NB4 (cell line): ENCODE results near the gene ATXN1.

ENCODE experiments used
- DNase-seq: peaks from one replicate; pipeline ENCODE4 v3.0.0; 2010; ENCODE audit warnings: low read depth
- H3K4me3 ChIP-seq: one replicate; pipeline ENCODE4 v1.5.1; 2011; ENCODE audit warnings: mild to moderate bottlenecking, low read depth, low read length, moderate library complexity
- CTCF ChIP-seq: IDR thresholded peaks from one replicate; pipeline ENCODE4 v1.5.1; 2012; ENCODE audit warnings: low read depth, low read length
- MAX ChIP-seq: IDR thresholded peaks from 2 replicates; pipeline ENCODE4 v1.6.1; 2011; ENCODE audit warnings: low read depth, low read length
- MYC ChIP-seq: IDR thresholded peaks from 2 replicates; pipeline ENCODE4 v1.6.1; 2011; ENCODE audit warnings: low read depth, low read length
- POLR2A ChIP-seq: IDR thresholded peaks from 2 replicates; pipeline ENCODE4 v1.6.1; 2011; ENCODE audit warnings: mild to moderate bottlenecking; ENCODE audit not compliant: insufficient read length; ENCODE audit errors: extremely low read depth

ATXN1 gene

DNA sequence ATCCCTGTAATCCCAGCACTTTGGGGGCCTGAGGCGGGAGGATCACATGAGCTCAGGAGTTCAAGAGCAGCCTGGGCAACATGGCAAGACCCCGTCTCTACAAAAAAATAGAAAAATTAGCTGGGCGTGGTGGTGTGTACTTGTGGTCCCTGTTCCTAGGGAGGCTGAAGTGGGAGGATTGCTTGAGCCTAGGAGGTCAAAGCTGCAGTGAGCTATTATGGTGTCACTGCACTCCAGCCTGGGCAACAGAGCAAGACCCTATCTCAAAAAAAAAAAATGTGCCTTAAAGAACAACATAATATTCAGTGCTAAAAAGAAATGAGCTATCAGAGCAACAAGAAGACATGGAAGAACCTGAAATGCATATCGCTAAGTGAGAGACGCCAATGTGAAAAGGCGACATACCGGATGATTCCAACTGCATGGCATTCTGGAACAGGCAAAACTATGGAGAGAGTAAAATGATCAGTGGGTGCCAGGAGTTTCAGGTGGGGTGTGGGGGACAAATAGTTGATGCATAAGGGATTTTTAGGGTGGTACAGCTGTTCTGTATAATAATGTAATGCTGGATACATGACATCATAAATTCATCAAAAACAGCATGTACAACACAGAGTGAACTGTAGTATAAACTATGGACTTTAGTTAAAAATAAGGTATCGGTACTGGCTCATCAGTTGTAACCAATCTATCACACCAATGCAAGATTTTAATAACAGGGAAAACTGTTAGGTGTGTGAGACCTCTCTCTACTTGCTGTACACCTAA is 442.1 kb downstream of the ATXN1 start:
- no peak for TF ChIP-seq CTCF
- no peak for TF ChIP-seq MAX
- no peak for TF ChIP-seq POLR2A
- TF ChIP-seq MYC: no peak
- H3K4me3 ChIP-seq: no peak overlapping the region
- DNase-seq: no peak

DNA sequence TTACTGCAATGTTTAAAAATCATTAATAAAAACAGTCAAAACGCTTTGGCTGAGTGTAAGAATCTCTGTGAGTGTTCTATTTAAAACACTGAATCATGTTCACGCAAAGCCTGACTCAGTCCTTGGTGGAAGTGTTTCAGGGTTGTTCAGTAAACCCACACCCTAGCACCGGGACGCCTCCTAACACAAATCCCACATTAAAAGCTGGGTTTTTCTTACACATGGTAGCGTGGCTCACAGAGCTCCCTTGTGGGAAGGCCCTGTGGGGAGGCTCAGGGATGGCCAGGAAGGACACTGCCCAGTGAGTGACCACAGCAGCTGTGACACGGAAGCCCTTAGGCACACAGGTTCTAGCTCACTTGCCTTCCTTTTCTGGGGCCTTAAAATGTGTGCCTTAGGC is 442.7 kb downstream of the ATXN1 start:
- no peak overlapping the region for H3K4me3 ChIP-seq
- TF ChIP-seq MYC (no peak), POLR2A (no peak), MAX (no peak), CTCF (no peak)
- no peak for DNase-seq

- DNase-seq: peak; percentile 63
- H3K4me3 ChIP-seq: no peak overlapping the region
- TF ChIP-seq MAX (no peak), CTCF (peak; percentile 86), MYC (no peak), POLR2A (no peak)
These were observed 444.5 kb downstream of the ATXN1 start for GRCh38 chr6:16316741-16317251.

DNA sequence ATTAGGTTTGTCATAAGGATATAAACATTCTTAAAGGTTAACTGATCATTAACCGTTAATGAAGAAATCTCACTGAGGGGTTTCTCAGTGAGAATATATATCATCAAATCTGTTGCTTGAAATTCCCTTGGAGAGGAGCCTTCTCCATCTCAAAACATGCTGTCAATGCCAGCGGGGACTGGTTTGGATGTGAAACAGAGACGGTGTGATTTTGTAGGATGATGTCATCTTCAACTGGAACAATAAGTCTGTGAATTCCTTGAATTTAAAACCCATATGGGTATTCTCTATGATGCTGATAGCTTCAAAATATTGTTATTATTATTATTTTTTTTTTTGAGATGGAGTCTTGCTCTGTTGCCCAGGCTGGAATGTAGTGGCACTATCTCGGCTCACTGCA is 447.0 kb downstream of the ATXN1 start:
- no peak overlapping the region for H3K4me3 ChIP-seq
- DNase-seq: no peak
- TF ChIP-seq MYC (no peak), POLR2A (no peak), MAX (no peak), CTCF (no peak)

GRCh38 chr6:16313732-16314131 is 447.5 kb downstream of the ATXN1 start:
- DNase-seq: no peak
- H3K4me3 ChIP-seq: no peak overlapping the region
- TF ChIP-seq POLR2A: no peak
- TF ChIP-seq MAX: no peak
- no peak for TF ChIP-seq MYC

DNA sequence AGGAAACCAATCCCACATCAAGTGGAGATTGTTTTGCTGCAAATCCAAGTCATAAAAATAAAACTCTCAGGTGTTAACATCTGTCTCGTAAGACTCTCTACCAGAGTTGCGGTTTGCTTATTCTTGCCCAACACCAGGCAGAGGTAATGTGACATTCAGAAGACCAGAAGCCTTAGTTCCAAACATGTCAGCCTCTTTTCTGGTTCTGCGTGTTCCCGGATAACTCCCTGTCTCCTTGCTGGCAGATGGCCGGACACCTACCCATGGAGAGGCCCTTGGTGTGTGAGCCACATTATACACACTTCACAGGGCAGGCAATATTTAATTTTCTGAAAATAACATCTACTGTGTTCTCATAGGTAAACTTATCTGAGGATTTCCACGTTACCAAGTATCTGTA is 449.5 kb downstream of the ATXN1 start:
- no peak for DNase-seq
- TF ChIP-seq POLR2A: no peak
- TF ChIP-seq MYC: no peak
- TF ChIP-seq CTCF: no peak
- TF ChIP-seq MAX: no peak
- no peak overlapping the region for H3K4me3 ChIP-seq
